22Rv1 (cell line): ENCODE measurements around the gene ALDOB.

Experiments
- H3K27ac ChIP-seq: fragments of 450-650 bp; 2 replicates; pipeline ENCODE4 v1.5.1; 2017
- CTCF ChIP-seq: fragments of 450-650 bp; IDR thresholded peaks from 2 replicates; pipeline ENCODE4 v1.5.1; 2017; ENCODE audit warnings: mild to moderate bottlenecking
- ZFX ChIP-seq: fragments of 450-650 bp; IDR thresholded peaks from 2 replicates; pipeline ENCODE4 v1.6.1; 2017; ENCODE audit warnings: antibody characterized with exemption, borderline replicate concordance

ALDOB gene

GRCh38 chr9:101435601-101436079, at the start of gene ALDOB:
ALDOB (minus strand) TSS chr9:101435774; CDS start chr9:101430887, 4,887 bp downstream.
- TF ChIP-seq CTCF (no peak), ZFX (no peak)
- no peak within 1 kb of the TSS for H3K27ac ChIP-seq

- TF ChIP-seq CTCF (no peak), ZFX (no peak)
- H3K27ac ChIP-seq = no peak overlapping the region
Measured at GRCh38 chr9:101484046-101484445, 48.5 kb upstream of the ALDOB start.

- H3K27ac ChIP-seq = no peak overlapping the region
- TF ChIP-seq CTCF (no peak), ZFX (no peak)
Measured at GRCh38 chr9:101481261-101481660, 45.7 kb upstream of the ALDOB start.

GRCh38 chr9:101480386-101480785, 44.8 kb upstream of the ALDOB start:
- 0 out of 2 replicates have a peak overlapping the region, but pooled peaks have one; percentile 8 for H3K27ac ChIP-seq
- TF ChIP-seq CTCF (no peak), ZFX (no peak)

- no peak overlapping the region for H3K27ac ChIP-seq
- TF ChIP-seq ZFX = no peak
Measured at GRCh38 chr9:101479338-101480030, 43.9 kb upstream of the ALDOB start.

- no peak overlapping the region for H3K27ac ChIP-seq
- TF ChIP-seq ZFX = no peak
- no peak for TF ChIP-seq CTCF
Measured at GRCh38 chr9:101478906-101479305, 43.3 kb upstream of the ALDOB start.

GRCh38 chr9:101478444-101478843, 42.9 kb upstream of the ALDOB start:
- TF ChIP-seq ZFX = no peak
- H3K27ac ChIP-seq = no peak overlapping the region

GRCh38 chr9:101477736-101478135, 42.2 kb upstream of the ALDOB start:
- TF ChIP-seq CTCF (no peak), ZFX (no peak)

More at GRCh38 chr9:101477736-101478135, 42.2 kb upstream of the ALDOB start:
- no peak overlapping the region for H3K27ac ChIP-seq
